HFFc6 (cell line): ENCODE measurements around the gene RMDN2. TPM values are rescaled to one million over a fixed set of nuclear protein-coding genes. Genes with fewer than 3 reads are reported as not detected.

Source experiments
- DNase-seq: peaks from one replicate; pipeline ENCODE4 v3.0.0-alpha.2; 2018
- H3K27ac Mint-ChIP-seq: 2 replicates; pipeline ENCODE4 v1.8.0; 2020; ENCODE audit warnings: mild to moderate bottlenecking, mixed read lengths
- H3K27me3 Mint-ChIP-seq: 2 replicates; pipeline ENCODE4 v1.8.0; 2021; ENCODE audit warnings: mild to moderate bottlenecking, moderate library complexity, mixed read lengths; ENCODE audit not compliant: insufficient read depth
- H3K36me3 Mint-ChIP-seq: 2 replicates; pipeline ENCODE4 v1.8.0; 2021; ENCODE audit warnings: low read depth, mixed read lengths
- H3K4me1 Mint-ChIP-seq: 2 replicates; pipeline ENCODE4 v1.8.0; 2020; ENCODE audit warnings: low read depth, mixed read lengths
- H3K4me3 Mint-ChIP-seq: 2 replicates; pipeline ENCODE4 v1.8.0; 2020; ENCODE audit warnings: mild to moderate bottlenecking, moderate library complexity, mixed read lengths
- H3K9me3 Mint-ChIP-seq: 2 replicates; pipeline ENCODE4 v1.8.0; 2020; ENCODE audit warnings: mild to moderate bottlenecking, mixed read lengths
- total RNA-seq, 6 experiments: library from RNA; stranded (reverse); fragmentation: NEBNext Ultra II Directional; extraction: Animal tissue kit (Norgen Biotek cat#: 25700); gene quantifications; 2 replicates in 1 of 6; 3 replicates in 5 of 6; pipeline ENCODE4 v1.2.3, GENCODE V29; 2021
- TF ChIP-seq, protein P1 (sequence below): fragments of 200-600 bp; sonication (generic); IDR thresholded peaks from 2 replicates; pipeline ENCODE4 v1.5.0; 2021; ENCODE audit warnings: antibody characterized with exemption, mild to moderate bottlenecking

Gene RMDN2
- total RNA-seq, 6 experiments from 2014 or later = 2.6 to 6.7 (median 3.4) TPM

DNA sequence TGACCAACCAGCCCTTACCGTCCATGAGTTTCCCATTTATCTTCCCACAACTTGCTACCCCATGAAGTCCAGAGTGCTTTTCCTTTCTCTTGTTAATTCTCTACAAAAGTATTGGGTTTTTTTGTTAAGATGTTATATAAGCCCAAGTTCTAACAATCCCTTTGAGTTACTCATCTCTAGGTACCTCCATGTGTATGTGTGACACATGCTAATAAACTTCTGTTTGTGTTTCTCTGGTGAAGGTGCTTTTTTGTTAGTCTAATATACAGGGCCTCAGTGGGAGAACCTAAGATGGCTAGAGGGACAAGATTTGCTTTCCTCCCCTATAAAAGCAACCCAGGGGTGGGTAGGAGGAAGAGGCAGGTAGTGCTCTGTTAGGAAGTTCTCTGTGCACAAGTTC is 31.8 kb upstream of the RMDN2 start:
- Mint-ChIP-seq H3K4me3 (no peak overlapping the region), H3K27ac (peak overlapping the region; percentile 4; the same call in 1 of the 2 replicates), H3K27me3 (peaks cover 7% of the 10 kb centered on the region), H3K4me1 (peaks cover 26% of the 10 kb centered on the region), H3K36me3 (no peaks in the 10 kb centered on the region), H3K9me3 (no peaks in the 10 kb centered on the region)
- DNase-seq = no peak
- TF ChIP-seq, protein P1, sequence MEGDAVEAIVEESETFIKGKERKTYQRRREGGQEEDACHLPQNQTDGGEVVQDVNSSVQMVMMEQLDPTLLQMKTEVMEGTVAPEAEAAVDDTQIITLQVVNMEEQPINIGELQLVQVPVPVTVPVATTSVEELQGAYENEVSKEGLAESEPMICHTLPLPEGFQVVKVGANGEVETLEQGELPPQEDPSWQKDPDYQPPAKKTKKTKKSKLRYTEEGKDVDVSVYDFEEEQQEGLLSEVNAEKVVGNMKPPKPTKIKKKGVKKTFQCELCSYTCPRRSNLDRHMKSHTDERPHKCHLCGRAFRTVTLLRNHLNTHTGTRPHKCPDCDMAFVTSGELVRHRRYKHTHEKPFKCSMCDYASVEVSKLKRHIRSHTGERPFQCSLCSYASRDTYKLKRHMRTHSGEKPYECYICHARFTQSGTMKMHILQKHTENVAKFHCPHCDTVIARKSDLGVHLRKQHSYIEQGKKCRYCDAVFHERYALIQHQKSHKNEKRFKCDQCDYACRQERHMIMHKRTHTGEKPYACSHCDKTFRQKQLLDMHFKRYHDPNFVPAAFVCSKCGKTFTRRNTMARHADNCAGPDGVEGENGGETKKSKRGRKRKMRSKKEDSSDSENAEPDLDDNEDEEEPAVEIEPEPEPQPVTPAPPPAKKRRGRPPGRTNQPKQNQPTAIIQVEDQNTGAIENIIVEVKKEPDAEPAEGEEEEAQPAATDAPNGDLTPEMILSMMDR = no peak

DNA sequence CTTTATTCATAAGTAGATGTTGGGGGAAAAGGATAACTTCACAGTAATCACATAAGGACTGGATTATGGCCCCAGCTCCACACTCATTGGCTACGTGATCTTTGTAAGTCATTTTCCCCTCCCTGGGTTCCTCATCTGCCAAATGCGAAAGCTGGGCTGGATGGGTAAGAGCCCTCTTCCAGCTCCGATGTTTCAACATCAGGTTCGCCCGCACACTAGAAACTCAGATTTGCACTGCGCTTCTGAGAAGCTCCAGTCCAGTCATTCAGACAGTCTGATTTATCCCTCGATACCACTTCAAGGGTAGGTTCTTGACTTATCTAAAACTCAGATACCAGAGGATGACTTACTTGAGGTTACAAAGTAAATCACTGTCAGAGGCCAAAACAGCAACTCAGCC is 31.0 kb upstream of the RMDN2 start:
- DNase-seq = no peak
- H3K27ac Mint-ChIP-seq = no peak overlapping the region
- peaks cover 5% of the 10 kb centered on the region for H3K27me3 Mint-ChIP-seq
- H3K36me3 Mint-ChIP-seq = no peaks in the 10 kb centered on the region
- H3K4me3 Mint-ChIP-seq = no peak overlapping the region
- no peaks in the 10 kb centered on the region for H3K9me3 Mint-ChIP-seq
- peaks cover 26% of the 10 kb centered on the region for H3K4me1 Mint-ChIP-seq
- TF ChIP-seq, protein P1 = no peak

DNA sequence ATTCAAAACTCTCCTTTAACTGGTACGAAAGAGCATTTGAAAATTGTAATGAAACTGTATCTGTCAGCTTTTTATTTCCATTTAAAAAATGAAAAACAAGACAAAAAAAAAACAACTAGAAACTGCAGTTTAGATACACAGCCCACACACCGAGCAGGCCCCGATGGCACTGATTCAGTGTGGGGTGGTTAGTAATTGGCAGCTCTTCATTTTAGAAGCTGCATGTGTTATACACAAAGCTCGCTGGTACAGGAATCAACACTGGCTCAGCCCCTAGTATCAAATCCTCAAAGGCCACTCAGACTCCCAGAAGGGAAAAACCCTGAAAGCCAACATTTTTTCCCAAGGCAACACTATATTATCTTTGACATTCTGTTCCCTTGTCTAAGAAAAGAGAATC is 30.5 kb upstream of the RMDN2 start:
- TF ChIP-seq, protein P1 = no peak
- H3K9me3 Mint-ChIP-seq = no peaks in the 10 kb centered on the region
- H3K27ac Mint-ChIP-seq = no peak overlapping the region
- H3K4me3 Mint-ChIP-seq = no peak overlapping the region
- H3K27me3 Mint-ChIP-seq = peaks cover 5% of the 10 kb centered on the region
- no peaks in the 10 kb centered on the region for H3K36me3 Mint-ChIP-seq
- H3K4me1 Mint-ChIP-seq = peaks cover 26% of the 10 kb centered on the region
- DNase-seq = no peak

DNA sequence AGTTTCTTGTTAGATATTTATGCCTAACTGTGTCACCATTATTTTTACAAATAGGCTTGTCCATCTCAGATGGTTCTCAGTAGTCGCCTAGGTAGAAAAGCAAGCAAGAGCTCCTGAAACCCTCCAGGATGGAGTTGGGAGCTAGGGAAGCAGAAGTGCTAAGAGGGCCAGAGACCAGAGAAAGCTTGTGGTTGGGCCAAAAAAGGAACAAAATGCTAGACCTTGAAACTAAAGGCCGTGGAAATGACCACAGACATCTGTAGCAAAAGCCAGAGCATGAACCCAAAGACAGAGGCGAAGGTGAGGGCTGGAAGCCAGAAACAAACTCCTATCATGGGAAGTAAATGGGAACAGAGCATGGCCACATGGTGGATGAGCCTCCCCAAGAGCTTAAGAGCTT is 29.9 kb upstream of the RMDN2 start:
- Mint-ChIP-seq H3K9me3 (no peaks in the 10 kb centered on the region), H3K4me1 (peaks cover 26% of the 10 kb centered on the region), H3K4me3 (no peak overlapping the region), H3K27me3 (peaks cover 5% of the 10 kb centered on the region), H3K36me3 (no peaks in the 10 kb centered on the region), H3K27ac (no peak overlapping the region)
- TF ChIP-seq, protein P1 = no peak
- no peak for DNase-seq

DNA sequence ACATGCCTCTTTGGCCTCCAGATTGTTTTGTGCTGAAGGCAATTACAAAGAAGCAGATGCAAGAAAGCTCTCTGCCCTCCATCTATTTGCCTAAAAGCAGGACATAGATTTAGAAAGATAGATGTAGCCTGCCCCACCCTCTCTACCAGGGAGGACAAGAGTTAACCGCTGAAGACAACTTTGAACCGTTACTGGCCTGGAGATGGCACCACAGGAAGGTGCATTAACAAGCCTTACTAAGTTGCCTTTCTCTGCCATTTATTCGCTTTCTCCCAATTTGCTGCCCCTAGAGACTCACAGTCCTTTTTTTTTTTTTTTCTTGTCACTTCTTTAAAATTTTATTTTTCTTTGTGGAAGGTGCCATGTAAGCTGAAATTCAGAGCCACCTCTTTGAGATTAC is 28.8 kb upstream of the RMDN2 start:
- no peak for DNase-seq
- Mint-ChIP-seq H3K9me3 (no peaks in the 10 kb centered on the region), H3K4me3 (no peak overlapping the region), H3K27ac (no peak overlapping the region), H3K4me1 (peaks cover 26% of the 10 kb centered on the region), H3K36me3 (no peaks in the 10 kb centered on the region; the same call in 1 of the 2 replicates), H3K27me3 (peaks cover 5% of the 10 kb centered on the region)
- TF ChIP-seq, protein P1 = no peak; the same call in 1 of the 2 replicates

DNA sequence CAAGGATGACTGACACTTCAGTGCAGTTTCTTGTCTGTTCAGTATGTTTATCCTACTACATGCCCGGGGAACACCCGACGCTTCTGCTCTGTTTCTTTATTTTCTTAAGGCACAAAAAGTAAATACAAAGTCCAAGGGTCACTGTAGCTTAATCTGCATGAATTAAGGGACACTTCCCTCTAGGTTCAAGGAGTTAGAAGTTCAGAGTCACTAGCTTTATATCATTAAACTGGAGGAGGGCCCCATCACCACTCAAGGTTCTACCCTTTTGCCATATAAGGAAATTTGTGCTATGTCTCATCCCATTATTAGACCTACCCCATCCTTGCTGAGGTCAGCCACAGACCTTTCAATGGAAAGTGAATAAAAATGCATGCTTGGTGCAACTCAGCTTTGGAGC is 27.6 kb upstream of the RMDN2 start:
- H3K27ac Mint-ChIP-seq = no peak overlapping the region
- H3K9me3 Mint-ChIP-seq = no peaks in the 10 kb centered on the region
- peaks cover 19% of the 10 kb centered on the region for H3K4me1 Mint-ChIP-seq
- H3K27me3 Mint-ChIP-seq = peaks cover 11% of the 10 kb centered on the region
- no peak for DNase-seq
- no peaks in the 10 kb centered on the region; the same call in 1 of the 2 replicates for H3K36me3 Mint-ChIP-seq
- no peak overlapping the region for H3K4me3 Mint-ChIP-seq
- TF ChIP-seq, protein P1 = no peak
